ENCODE measurements around the gene BTBD18.

DNA sequence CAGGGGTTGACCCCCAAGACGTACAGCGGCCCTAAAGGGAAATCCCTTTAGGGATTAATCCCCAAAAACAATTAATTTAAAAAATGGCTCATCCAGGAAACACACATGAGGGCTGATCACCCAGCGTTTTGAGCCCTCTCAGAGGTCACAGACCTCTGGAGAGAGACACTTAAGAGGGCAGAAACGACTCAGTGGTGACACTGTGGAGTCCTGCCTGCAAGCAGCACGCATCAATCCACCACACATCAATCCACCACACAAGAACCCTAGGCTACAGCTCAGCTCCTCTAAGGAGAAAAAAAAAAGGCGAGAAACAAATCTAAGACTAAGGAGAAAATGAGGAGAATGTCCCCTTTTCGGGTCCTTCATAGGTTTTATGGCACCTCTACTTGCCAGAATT is 22.8 kb downstream of the BTBD18 start:
- TF ChIP-seq CTCF (conservative IDR thresholded peaks at IDR 0.05 in 1 of 2, IDR thresholded peaks at IDR 0.05 in 1 of 2; ENCODE audit: low read depth in 1 of 2, low read length in 2 of 2) = no peak
- no peak for TF ChIP-seq EZH2 (IDR thresholded peaks at IDR 0.05; ENCODE audit: low read length, missing control alignments)

Measured in fibroblast of lung (primary cell).